ENCODE measurements around the gene GPR162.

Gene GPR162

GRCh38 chr12:6787309-6787708 is 34.3 kb upstream of the GPR162 start:
- DNase-seq: no peak

GRCh38 chr12:6788972-6789924 is 32.4 kb upstream of the GPR162 start, which contains the start of gene CD4:
CD4 (plus strand) TSS chr12:6789528; CDS start chr12:6800139, 10,611 bp downstream.
- DNase-seq: peak; percentile 51

- no peak for DNase-seq
Observed at GRCh38 chr12:6790496-6791150, 31.0 kb upstream of the GPR162 start.

GRCh38 chr12:6791931-6792520 is 29.6 kb upstream of the GPR162 start:
- DNase-seq: no peak

GRCh38 chr12:6792522-6793201 is 29.0 kb upstream of the GPR162 start:
- peak; percentile 63 for DNase-seq

- DNase-seq: no peak
Observed at GRCh38 chr12:6795088-6795487, 26.5 kb upstream of the GPR162 start.

GRCh38 chr12:6796576-6796975 is 25.0 kb upstream of the GPR162 start:
- no peak for DNase-seq

- DNase-seq: no peak
Observed at GRCh38 chr12:6799147-6799546, 22.5 kb upstream of the GPR162 start.

GRCh38 chr12:6807170-6807569 is 14.5 kb upstream of the GPR162 start:
- no peak for DNase-seq

- no peak for DNase-seq
Observed at GRCh38 chr12:6809056-6809455, 12.6 kb upstream of the GPR162 start.

- DNase-seq: no peak
Observed at GRCh38 chr12:6810758-6811157, 10.9 kb upstream of the GPR162 start.

- DNase-seq: no peak
Observed at GRCh38 chr12:6813363-6813762, 8.3 kb upstream of the GPR162 start.

- no peak for DNase-seq
Observed at GRCh38 chr12:6816598-6816997, 5.0 kb upstream of the GPR162 start.

- DNase-seq: no peak
Observed at GRCh38 chr12:6817098-6817497, 4.5 kb upstream of the GPR162 start.

GRCh38 chr12:6817662-6818157 is 3.9 kb upstream of the GPR162 start:
- no peak for DNase-seq

- DNase-seq: no peak
Observed at GRCh38 chr12:6818222-6818621, 3.4 kb upstream of the GPR162 start.

GRCh38 chr12:6818645-6819044 is 3.0 kb upstream of the GPR162 start:
- DNase-seq: no peak

GRCh38 chr12:6819106-6820030 is 2.3 kb upstream of the GPR162 start:
- DNase-seq: no peak

GRCh38 chr12:6820166-6820565 is 1.5 kb upstream of the GPR162 start:
- DNase-seq: no peak

GRCh38 chr12:6822426-6823135 is 960 bp downstream of the GPR162 start:
- no peak for DNase-seq
